DMS53 treated with DMSO at 0.1 percent for 48 hours (cell line): ENCODE measurements around the gene PDE10A.

Experiments
- DNase-seq: peaks from one replicate; lab custom pipeline; 2025; ENCODE audit not compliant: unreplicated experiment; lab: John Stamatoyannopoulos, UW

PDE10A gene

DNA sequence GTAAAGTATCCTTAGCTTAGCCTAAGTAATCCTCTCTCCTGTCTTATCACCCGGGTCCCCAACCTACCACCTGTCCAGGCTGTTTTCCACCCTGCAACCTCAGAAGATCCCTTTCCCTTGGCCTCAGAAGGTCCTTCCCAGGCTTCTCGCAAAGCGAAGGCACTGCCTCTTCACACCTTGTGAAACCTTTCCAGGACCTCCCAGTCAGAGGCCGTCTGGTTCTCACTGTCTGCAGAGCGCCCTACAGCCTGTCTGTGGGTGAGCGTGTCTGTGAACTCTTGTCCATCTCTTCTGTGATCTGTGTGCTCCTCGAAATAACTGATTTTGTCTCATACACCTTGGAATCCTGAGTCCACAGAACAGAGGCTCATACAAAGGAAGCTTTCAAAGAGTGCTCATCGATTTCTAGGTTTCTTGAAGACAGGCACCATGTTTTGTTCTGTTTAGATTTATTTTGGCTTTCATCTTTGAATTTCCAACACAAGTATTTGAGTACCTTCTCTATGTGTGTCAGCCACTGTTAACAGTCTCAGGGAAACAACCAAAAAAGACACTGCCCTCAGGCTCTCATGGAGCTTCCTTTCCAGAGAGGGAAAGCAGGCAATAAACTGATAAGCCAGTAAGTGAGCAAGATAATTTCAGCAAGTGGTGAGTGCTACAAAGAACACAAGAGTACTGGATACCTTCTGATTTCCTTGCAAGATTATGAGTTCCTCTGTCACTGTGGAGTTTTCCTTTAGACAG lies 6.3 kb downstream of the PDE10A start:
- no peak for DNase-seq

DNA sequence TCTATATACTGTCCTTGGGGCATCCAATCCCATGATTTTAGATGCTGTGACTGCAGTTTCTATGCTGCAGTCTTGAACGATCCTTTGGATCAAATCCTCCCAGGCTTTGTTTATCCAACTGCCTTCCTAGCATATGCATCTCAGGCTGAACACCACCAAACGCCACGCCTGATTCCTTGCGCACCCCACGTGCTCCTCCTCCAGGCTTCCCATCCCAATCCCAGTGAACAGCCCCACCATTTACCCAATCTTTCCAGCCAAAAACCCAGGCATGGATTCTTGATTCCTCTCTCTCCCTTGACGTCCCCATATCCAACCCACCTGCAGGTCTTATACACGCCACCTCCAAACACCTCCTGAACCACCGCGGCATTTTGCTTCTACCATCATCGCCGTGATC lies 7.8 kb downstream of the PDE10A start:
- no peak for DNase-seq

DNA sequence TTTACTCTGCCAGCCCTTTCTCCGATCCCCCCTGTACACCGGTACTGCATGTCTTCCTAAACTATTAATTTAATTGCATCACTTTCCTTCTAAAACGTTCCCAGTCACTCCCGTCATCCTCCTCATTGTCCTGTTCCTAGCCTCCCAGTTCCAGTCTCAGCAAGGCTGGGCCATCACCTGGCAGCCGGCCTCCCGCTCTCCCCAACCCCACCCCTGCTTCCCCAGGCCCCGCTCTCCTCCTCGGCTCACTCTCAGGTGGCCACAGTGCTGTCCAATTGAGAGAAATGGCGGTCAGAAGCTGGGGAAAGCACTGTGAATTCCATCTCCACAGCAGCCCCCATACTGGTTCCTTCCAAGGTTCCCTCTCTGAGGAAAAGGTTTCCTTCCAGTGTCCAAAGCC lies 8.9 kb downstream of the PDE10A start:
- DNase-seq: no peak

DNA sequence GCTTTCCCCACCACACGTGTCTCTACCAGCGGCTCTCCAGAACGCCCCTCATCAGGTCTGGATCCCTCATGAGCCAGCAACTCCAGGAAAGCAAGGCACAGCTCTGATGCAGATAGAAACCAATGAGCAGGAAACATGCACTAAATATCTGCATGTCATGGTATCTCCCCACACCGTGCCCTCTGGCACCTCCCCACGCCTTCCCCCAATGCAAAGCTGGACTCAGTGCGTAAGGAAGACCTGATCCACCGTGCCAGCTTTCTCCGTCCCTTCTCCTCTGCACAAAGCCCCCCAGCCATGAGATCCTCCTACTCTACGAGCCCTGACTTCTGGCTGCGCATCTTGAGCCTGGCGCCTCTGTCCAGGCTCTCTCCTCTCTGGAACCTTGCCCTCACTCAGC lies 9.4 kb downstream of the PDE10A start:
- DNase-seq: no peak

DNA sequence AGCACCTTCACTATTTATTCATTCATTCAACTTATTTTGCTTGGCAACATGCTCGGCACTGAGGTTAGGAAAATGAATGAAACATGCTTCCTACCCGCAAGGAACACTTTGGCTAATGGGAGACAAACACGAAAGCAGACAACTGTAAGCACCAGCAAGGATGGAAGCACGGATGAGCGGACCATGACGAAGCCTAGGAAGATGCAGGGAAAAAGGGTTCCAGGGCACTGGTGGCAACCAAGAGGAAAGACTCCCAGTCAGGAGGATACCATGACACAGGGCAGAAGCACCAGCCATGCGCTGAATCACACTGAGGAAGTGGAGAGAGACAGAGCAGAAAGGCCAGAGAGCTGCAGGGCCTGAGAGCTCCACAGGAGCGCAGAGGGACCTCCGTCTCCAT lies 9.8 kb downstream of the PDE10A start:
- no peak for DNase-seq

DNA sequence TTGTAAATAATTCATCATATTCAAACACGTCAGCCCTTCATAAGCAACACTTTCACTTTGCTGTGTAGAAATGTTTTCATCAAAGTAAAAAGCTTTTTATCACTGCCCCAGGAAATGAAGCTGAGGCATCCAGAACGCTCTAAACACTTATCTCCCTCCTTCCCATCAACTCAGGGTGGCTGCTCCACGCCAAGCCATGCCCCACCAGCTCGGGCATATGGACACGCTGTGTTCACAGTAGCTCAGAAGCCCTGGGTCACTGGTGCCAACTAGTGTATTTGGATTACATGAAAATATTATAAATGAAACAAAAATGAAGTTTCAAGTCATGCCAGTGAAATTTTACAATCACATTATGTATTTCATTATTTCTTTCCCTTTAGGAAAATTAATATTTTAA lies 10.3 kb downstream of the PDE10A start:
- no peak for DNase-seq

DNA sequence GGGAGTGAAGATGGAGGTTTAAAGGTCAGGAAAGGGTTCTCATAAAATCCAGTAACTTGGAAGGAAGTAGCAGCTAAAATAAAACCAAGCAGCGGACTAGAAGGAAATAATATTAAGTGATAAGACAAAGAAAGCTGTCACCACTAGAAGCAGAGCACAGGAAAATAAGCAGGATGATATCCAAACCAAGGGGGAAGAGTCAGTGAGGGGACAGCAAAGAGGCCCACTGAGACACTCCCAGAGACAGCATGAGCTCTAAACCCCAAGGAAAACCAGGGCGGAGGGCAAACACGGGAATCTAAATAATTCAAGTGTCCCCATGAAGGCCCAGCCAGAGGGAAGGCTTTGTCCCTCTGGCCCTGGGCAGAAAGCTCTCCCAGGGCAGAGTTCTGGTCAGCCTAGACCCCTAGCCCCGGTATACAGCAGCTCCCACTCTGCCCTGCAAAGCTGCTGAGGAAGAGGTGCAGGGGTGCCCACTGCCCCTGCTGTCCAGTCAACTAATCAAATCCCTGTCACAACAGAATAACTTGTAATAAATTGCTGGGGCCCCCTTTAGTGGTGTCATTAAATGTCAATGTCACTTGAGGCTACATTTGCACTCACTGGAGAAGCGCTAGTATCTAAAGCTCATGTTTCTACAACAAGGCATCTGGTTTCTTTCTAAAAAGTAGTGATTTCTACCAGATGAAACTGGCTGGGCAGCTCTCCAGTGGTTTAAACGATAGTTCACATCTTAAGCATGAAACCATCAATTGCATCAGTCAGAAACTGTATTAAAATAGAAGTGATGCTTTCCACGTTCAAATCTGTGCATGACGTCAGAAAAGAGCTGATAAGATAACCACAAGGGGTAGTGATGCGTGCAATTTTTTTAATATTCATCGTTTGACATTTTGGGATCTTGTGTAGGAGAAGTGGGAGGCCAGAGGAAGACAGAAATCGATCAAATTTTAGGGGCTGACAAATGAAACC lies 13.6 kb downstream of the PDE10A start:
- no peak for DNase-seq

DNA sequence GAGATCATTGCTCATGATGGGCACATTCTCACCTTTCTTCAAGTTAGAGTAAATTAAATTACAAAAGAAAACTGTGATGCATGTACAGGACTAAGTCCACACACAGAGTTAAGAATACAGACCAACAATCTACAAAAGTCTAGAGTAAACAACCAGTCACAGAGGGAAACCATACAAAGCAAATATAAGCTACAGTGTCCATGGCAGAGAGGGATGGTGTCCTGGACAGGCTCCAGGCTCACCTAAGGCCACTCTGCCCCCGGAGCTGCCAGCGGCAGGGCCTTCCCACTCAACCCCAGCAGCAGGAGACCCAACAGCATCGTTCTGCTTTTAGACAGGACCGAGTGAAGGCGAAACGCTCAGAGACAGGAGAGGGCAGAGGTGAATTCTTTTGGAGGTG lies 16.0 kb downstream of the PDE10A start:
- DNase-seq: peak; percentile 35

DNA sequence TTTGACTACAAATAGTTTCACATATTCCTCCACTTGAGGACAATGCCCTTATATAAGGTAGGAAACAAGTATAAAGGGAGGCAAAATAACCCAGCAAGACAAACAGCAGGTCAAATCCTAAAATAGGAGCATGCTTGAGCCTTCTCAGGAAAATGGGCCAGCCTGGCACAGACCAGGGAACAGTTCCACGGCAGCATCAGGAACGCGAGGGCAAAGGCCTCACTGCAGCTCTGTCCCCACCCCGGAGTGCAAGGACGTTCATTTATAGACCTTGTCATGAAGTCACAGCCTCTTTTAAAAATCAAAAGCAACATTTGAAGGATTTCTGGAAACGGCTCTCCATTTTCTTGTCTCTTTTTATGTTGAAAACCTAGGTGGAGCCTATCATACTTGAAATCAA lies 17.1 kb downstream of the PDE10A start:
- no peak for DNase-seq

DNA sequence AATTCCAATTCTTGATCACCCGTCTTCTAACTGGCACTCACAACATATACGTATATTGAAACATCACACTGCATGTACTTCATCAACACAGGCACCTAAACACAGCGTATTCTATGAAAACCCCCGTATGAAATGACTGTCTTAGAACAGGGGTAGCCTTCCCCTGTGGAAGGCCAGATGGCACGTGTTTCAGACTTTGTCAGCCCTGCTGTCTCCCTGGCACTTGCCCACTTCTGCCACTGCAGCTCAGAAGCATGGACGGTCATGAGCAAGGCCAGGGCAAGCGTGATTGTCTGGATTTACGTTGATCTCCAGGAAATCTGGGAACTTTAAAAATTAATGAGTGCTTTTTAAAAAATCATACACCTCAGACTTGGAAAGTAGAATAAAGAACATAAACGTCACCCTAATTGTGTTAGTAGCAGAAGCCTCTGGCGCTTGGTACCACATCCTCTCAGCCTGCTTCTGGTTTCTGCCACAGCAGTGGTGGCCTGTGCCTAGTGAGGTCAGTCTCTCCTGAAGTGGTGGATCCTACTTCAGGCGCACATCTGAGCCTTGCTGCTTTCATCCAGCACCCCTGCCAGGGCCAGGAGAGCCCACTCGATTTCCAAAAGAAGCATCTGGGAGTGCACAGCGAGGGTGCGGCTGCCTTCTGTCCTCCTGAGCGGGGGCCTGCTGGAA lies 18.3 kb downstream of the PDE10A start:
- no peak for DNase-seq

DNA sequence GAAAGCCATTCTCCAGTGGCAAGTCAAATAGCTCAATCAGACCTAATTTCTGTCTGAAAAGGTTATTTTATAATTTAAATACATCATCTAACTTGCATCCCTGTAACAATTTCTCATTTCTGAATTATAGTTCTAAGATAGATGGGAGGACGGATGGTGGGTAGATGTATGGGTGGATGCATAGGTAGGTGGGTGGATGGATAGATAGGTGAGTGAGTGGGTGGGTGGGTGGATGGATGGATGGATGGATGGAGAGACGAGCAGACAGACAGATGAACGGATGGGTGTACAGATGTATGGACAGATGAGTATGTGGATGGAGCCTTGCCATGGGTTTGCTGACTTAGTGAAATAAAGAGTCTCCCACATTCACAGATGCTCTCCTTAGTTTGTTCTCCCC lies 20.0 kb downstream of the PDE10A start:
- no peak for DNase-seq

DNA sequence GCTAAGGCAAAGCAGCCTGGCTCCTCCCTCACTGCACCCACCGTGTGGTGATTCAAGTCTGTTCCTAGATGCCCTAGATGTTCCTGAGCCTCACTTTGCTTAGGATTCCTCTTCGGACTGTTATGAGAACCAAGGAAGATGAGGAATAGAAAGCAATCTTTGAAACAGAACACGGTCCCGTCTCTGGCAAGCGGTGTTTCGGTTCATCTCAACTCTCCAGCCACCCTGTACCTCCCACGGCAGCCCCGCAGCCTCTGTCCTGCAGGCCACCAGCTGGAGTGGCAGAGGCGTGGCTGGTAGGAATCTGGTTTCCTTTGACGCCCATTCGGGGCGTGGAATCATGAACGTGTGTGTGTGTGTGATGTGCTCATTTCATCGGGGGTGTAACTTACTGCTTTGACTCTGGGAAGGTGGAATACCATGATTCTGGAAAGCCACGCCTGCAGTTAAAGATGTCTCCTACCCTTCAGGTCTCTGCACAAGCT lies 21.3 kb downstream of the PDE10A start:
- DNase-seq: no peak

DNA sequence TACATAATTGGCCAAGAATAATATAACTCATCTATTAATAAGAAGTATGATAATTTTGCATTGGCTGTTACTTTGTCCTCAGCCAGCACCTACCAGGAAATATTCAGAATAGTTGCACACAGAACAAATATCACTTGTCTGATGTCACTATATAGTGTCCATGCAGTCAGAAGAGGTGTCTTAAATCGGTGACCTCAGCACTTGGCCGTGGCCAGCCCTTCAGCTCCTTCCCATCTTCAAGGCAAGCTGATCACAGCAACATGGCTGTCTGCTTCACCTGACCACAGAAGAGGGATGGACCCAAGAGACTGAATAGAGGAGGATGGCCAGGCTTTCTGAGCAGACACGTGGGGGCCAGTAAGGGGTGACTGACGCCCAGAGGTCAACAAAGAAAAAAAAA lies 22.2 kb downstream of the PDE10A start:
- no peak for DNase-seq

DNA sequence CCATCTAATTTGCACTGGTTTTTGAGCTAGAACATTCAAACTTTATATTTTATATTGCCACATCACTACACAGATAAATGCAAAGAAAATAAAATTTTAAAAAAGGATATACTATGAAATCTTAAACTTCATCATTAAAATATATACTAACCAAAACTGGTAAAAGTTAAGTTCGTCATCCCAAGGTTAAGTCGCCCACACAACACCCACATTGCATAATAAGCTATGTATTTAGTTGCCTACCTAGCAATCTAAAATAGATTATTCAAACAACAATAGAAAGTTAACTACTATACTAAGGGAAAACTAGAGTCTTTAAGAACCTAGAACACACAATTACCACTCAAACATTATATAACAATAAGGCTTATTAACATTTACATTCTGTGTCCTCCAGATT lies 24.5 kb downstream of the PDE10A start:
- DNase-seq: no peak

DNA sequence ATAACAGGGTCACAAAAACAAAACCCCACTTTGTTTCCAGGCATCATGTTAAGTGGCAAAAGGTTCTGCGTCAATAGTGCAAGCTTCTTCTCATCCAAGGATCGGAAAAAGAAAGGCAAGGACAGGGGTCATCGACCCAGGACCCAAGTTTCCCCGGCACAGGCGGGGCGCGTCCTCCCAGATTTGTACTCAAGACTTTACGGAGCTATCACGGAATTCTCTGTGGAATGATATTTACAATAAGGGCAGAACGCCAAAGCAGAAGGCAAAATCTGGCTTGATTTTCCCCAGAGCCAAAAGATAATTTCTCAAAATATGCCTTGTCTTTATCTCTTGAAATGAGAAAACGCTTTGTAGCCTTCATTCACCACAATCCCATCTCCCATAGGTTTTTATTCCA lies 25.5 kb downstream of the PDE10A start:
- no peak for DNase-seq

DNA sequence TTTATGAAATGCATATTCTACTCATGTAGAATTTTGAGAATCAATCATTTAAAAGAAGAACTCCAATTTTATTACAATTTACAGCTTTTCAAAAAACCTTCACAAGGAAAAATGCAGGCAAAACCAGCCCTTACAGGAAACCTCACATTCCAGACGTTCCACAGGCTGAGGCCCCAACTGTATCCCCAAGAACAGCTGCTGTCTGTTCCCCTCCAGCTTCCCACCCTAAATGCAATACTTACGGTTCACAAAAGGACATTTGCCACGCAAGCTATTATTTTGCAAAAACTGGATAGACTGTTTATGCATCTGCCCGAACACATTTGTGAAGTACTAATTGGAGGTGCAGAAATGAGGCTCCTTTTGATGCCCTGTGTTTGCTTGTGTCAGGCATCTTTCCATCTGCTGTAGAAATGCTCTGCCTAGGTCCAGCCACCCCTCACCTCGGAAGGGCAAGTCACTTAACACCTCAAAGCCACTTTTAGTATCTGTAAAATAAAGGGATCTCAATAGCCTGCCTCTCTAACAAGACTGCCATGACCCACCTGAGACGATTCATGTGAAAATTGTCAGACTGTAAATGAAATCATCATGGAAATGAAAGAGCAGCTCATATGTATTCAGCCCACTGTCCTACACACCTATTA lies 26.5 kb downstream of the PDE10A start:
- no peak for DNase-seq

DNA sequence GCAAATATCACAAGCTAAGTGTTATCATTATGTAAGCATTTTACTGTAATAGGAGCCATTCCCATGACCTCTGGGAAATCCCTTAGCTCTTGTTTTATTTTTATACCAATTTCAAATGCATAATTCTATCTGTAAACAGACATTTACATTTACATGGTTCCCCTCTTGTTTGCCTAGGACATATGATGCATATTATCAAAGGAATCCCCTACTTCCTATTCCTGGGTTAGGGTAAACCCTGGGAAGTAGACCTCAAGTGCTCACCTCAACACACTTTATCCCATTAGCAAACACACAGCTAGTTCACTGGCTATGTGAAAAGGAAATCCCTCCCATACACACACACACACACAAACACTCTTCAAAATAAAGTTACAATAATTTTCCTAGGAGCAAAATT lies 27.1 kb downstream of the PDE10A start:
- peak; percentile 11 for DNase-seq

DNA sequence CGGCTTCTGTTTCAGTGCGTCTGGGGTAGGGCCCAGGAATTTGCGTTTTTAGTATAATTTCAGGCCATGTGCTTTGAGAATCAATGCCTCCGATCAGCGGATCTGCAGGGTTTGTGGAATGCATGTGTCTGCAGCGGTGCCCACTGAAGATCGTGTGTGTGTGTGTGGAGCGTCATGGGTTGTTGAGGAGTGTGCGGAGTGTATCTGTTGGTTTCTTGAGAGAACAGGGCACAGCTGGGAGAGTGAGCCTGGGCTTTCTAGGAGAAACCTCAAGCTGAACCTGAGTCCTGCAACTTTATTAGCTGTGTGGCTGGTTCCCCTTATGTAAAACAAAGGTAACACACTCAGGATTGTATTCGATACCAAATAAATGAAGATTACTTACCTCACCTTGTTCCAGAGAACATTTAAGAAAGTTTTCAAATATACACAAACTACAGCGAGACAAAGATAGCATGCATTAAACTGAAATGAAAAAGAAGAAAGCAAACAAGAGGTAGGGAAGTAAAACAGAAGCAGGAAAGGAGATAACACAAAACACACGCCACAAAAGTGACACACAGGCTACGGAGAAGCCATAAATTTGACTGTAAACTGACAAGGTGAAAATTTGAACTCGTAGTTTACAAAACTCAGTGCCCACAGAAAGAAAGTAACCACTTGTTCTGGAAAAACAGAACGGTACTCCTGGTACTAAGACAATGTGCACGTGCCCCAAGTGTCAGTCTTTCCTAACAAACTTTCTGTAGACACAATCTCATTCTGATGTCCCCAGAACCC lies 28.8 kb downstream of the PDE10A start:
- DNase-seq: no peak

DNA sequence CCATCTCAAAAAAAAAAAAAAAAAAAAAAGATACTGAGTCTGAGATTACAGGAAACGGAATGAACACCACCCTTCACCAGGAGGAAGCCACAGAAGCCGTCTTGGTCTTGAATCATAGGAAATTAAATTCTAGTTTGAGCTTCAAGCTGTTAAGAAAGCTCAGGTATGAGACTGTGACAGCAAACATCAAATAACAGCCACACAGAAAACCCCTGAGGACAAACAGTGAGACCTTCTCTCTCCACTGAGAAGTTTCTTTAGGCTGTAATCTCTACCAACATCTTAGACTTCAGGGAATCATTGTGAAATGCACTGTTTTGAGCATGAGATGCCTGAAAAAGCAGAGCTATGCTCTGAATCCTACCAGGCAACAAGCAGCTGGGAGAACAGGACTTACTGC lies 30.8 kb downstream of the PDE10A start:
- DNase-seq: no peak

DNA sequence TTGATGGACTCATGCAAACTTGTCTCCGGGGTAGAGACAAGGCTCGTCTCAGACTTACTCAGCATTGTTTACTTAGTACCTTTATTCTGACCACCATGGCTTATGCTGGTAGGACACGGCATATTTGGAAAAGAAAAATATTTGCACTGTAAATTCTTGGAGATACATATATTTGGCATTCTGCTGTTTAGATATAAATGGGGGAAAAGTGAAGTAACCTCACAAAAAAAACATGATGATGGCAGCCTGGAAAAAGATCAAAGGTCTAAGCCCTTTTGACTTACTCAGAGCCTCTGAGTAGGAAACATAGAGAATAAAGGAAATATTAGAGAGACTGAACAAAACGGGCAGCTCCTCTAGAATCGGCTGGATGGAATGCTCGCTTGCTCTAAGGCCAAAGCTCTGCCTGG lies 32.5 kb downstream of the PDE10A start:
- DNase-seq: no peak
